ENCODE data around the gene AP1S3. TPM values are rescaled to one million over a fixed set of nuclear protein-coding genes. Genes with fewer than 3 reads are reported as not detected.
A peak's percentile ranks its signal among the peaks of the same experiment; 100 is the strongest.

The AP1S3 gene
- polyA plus RNA-seq, 2 of the 4 experiments (the other 2 are of a cell fraction) = 42.9 to 57.0 TPM

DNA sequence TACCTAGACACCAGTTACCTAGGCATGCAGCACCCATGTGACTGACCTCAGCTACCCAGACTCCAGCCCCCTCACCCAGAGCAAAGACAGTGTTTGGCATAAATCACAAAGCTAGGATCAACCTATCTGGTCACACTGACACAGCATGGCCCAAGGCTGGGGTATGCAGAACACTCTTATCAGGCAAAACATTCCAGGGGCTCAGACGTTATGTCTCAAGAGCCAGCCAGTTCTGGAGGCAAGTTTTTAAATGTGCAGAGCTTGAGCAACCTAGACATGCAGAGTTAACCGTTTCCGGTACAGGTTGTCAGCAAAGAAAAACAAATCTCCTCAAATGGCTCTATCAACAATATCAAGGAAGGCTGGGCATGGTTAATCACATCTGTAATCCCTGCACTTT, 92.8 kb downstream of the AP1S3 start:
- no peak overlapping the region for H3K4me3 ChIP-seq
- peak in 1 of 2 experiments; percentile 28 for DNase-seq (ENCODE audit: low read depth in 1 of 2, low spot score in 1 of 2)
- WGBS (ENCODE audit: missing lambda C conversion rate) = 73% methylated on average over 3 of the region's 3 CpGs
- ATAC-seq = peak in 1 of 2 experiments; percentile 66; a peak in 3 of 6 replicates
- H3K4me1 ChIP-seq = peaks cover 6% of the 10 kb centered on the region; the same call in 2 of the 3 replicates
- no peak for TF ChIP-seq RNF2 (IDR thresholded peaks at IDR 0.05; ENCODE audit: borderline replicate concordance, low read depth)
- TF ChIP-seq CBX8 (IDR thresholded peaks at IDR 0.05) = no peak
- no peak for TF ChIP-seq RCOR1 (IDR thresholded peaks at IDR 0.05; ENCODE audit: low read depth, low read length)
- ChIA-PET POLR2A (interaction anchor here (1.1 kb wide), 1 partner anchor 16 kb away, joined by 3 read pairs; no protein-coding TSS in a partner anchor), CTCF (interaction anchor here (0.9 to 1.8 kb wide), 4 partner anchors 16 to 51 kb away, joined by 3 to 6 read pairs (median 4); no protein-coding TSS in a partner anchor)
- H3K9me3 ChIP-seq = no peaks in the 10 kb centered on the region
- no peak for FAIRE-seq
- H3K27ac ChIP-seq = peak overlapping the region in 1 of 2 experiments; percentile 38; a peak in 1 of 6 replicates
- H3K4me2 ChIP-seq = no peak overlapping the region

DNA sequence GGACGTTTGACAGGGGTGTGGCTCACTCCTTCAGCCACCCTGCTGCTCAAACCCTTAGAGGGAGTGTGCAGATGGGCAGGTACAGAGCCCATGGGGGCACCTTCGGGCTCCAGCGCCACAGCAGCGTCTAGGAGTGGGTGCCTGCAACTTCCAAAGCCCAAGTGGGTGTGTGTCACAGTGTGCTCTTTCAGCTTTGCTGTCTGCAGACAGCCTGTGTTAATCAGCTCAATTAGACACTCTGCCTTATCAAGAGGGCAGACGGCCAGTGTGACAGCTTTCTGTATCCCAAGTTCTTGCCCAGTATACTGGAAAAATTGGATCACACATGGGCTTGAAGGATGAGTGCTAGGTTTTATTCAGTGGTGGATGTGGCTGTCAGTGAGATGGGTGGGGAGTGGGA, 96.7 kb downstream of the AP1S3 start:
- CTCF ChIA-PET = interaction anchor here (0.7 to 3.0 kb wide), 4 partner anchors 13 to 83 kb away, joined by 3 to 17 read pairs (median 4); no protein-coding TSS in a partner anchor
- FAIRE-seq (no peak), ATAC-seq (peak in 1 of 2 experiments; percentile 23; a peak in 1 of 6 replicates), DNase-seq (ENCODE audit: low read depth in 1 of 2, low spot score in 1 of 2) (no peak)
- Histone ChIP-seq H3K9me3 (no peaks in the 10 kb centered on the region), H3K4me1 (peaks cover 12% of the 10 kb centered on the region), H3K4me3 (no peak overlapping the region), H3K4me2 (no peak overlapping the region), H3K27ac (peak overlapping the region in 1 of 2 experiments; percentile 58; a peak in 2 of 6 replicates)
- POLR2A ChIA-PET = no interaction called here
- 81% methylated on average over 5 of the region's 5 CpGs for WGBS (ENCODE audit: missing lambda C conversion rate)
- TF ChIP-seq BHLHE40 (IDR thresholded peaks at IDR 0.05; ENCODE audit: low read depth, low read length) = no peak
- TF ChIP-seq RAD21 (conservative IDR thresholded peaks at IDR 0.05 in 1 of 2, IDR thresholded peaks at IDR 0.05 in 1 of 2) = no peak
- TF ChIP-seq CHD4 (IDR thresholded peaks at IDR 0.05; ENCODE audit: borderline replicate concordance) = no peak
- no peak for TF ChIP-seq CBX8 (IDR thresholded peaks at IDR 0.05)
- TF ChIP-seq, protein P1, sequence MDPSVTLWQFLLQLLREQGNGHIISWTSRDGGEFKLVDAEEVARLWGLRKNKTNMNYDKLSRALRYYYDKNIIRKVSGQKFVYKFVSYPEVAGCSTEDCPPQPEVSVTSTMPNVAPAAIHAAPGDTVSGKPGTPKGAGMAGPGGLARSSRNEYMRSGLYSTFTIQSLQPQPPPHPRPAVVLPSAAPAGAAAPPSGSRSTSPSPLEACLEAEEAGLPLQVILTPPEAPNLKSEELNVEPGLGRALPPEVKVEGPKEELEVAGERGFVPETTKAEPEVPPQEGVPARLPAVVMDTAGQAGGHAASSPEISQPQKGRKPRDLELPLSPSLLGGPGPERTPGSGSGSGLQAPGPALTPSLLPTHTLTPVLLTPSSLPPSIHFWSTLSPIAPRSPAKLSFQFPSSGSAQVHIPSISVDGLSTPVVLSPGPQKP (IDR thresholded peaks at IDR 0.05; ENCODE audit: low read depth, low read length) = no peak
- TF ChIP-seq FOSB (CRISPR knock-in tag; IDR thresholded peaks at IDR 0.05) = no peak
- no peak for TF ChIP-seq ZNF302 (CRISPR knock-in tag; IDR thresholded peaks at IDR 0.05)
- no peak for TF ChIP-seq RFX5 (IDR thresholded peaks at IDR 0.05)
- no peak for TF ChIP-seq NR3C1 (IDR thresholded peaks at IDR 0.05)
- TF ChIP-seq, protein P2, sequence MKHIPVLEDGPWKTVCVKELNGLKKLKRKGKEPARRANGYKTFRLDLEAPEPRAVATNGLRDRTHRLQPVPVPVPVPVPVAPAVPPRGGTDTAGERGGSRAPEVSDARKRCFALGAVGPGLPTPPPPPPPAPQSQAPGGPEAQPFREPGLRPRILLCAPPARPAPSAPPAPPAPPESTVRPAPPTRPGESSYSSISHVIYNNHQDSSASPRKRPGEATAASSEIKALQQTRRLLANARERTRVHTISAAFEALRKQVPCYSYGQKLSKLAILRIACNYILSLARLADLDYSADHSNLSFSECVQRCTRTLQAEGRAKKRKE (CRISPR knock-in tag; IDR thresholded peaks at IDR 0.05; ENCODE audit: low read depth) = no peak
- no peak for TF ChIP-seq HEYL (CRISPR knock-in tag; IDR thresholded peaks at IDR 0.05)
- no peak for TF ChIP-seq ZC3H11A (IDR thresholded peaks at IDR 0.05)
- no peak for TF ChIP-seq CHD2 (IDR thresholded peaks at IDR 0.05; ENCODE audit: low read length, partially characterized antibody)
- TF ChIP-seq, protein P3, sequence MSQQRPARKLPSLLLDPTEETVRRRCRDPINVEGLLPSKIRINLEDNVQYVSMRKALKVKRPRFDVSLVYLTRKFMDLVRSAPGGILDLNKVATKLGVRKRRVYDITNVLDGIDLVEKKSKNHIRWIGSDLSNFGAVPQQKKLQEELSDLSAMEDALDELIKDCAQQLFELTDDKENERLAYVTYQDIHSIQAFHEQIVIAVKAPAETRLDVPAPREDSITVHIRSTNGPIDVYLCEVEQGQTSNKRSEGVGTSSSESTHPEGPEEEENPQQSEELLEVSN (IDR thresholded peaks at IDR 0.05; ENCODE audit: borderline replicate concordance, low read depth) = no peak
- no peak for TF ChIP-seq HOXB5 (CRISPR knock-in tag; IDR thresholded peaks at IDR 0.05)
- TF ChIP-seq, protein P4, sequence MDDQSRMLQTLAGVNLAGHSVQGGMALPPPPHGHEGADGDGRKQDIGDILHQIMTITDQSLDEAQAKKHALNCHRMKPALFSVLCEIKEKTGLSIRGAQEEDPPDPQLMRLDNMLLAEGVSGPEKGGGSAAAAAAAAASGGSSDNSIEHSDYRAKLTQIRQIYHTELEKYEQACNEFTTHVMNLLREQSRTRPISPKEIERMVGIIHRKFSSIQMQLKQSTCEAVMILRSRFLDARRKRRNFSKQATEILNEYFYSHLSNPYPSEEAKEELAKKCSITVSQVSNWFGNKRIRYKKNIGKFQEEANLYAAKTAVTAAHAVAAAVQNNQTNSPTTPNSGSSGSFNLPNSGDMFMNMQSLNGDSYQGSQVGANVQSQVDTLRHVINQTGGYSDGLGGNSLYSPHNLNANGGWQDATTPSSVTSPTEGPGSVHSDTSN (IDR thresholded peaks at IDR 0.05) = no peak
- TF ChIP-seq TP53 (CRISPR knock-in tag; IDR thresholded peaks at IDR 0.05) = no peak

DNA sequence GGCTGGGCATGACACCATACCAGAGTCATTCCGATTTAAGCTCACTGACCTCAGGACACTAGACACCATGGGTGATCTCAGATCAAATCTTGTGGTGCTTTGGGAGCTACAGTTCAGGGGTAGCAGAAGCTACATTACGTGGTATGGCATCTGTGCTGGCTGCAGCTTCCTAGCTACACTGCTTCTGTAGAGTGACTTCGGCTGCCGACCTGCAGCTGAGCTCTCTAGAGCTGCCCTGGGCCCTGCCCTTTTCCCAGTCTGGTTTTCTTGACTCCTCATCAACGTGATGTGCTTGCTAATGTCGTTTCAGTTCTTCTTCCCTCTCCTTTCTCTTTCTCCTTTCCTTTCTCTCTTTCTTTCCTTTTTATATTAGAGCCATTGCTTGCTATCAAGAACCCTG, 100.2 kb downstream of the AP1S3 start:
- Histone ChIP-seq H3K4me1 (peaks cover 27% of the 10 kb centered on the region), H3K4me3 (no peak overlapping the region), H3K9me3 (peaks cover 5% of the 10 kb centered on the region; the same call in 1 of the 3 replicates), H3K4me2 (no peak overlapping the region), H3K27ac (peak overlapping the region in 1 of 2 experiments; percentile 60; a peak in 3 of 6 replicates)
- POLR2A ChIA-PET = no interaction called here
- WGBS (ENCODE audit: missing lambda C conversion rate) = 89% methylated on average over 6 of the region's 6 CpGs
- CTCF ChIA-PET = interaction anchor here (1.3 to 2.6 kb wide), 3 partner anchors 15 to 24 kb away, joined by 3 to 6 read pairs (median 3); no protein-coding TSS in a partner anchor
- ATAC-seq (peak; percentile 18 to 43; a peak in 1 of 6 replicates), DNase-seq (ENCODE audit: low read depth in 1 of 2, low spot score in 1 of 2) (no peak), FAIRE-seq (no peak)
- no peak for TF ChIP-seq EHMT2 (IDR thresholded peaks at IDR 0.05; ENCODE audit: low read depth)
- TF ChIP-seq, protein P5, sequence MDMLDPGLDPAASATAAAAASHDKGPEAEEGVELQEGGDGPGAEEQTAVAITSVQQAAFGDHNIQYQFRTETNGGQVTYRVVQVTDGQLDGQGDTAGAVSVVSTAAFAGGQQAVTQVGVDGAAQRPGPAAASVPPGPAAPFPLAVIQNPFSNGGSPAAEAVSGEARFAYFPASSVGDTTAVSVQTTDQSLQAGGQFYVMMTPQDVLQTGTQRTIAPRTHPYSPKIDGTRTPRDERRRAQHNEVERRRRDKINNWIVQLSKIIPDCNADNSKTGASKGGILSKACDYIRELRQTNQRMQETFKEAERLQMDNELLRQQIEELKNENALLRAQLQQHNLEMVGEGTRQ (IDR thresholded peaks at IDR 0.05) = no peak
